GM21447 (cell line): Measurements from ENCODE around the gene TRIM68.

ENCODE experiments used
- ATAC-seq: cut with Tn5 transposase; IDR thresholded peaks from one replicate; pipeline ENCODE4 v1.9.1; 2021; ENCODE audit not compliant: unreplicated experiment

Gene TRIM68

DNA sequence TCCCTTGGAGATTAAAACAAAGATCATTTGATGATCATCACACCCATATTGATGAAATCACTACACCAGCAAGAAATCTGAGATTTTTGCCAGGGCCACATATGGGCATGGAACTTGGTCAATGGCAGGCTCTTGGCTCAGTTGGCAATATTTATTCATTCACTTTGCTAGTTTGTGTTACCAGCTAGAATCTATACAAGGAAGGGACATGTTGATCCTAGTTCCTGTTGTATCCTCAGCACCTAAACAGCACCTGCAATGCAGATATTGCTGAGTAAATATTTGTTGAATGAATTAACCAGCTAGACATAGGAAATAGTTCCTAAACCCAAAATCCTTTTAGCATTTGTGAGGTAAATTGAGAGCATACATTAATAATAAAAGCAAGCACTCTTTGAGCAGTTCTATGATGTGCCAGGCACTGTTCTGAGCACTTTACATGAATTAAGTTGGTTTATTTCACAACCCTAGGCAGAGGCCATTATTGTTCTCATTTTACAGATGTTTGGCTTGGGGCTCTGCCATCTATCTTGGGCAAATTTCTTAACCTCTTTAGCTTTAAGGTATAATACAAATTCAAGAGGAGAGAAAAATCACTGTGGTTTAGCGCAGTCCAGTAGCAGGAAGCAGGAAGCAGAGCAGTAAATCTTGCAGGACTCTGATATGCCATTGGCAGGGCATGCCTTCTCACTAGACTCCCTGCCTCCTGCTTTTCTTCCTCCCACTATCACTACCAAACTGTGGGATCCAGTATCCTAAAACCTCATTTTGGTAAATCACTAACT, 1.6 kb downstream of the TRIM68 start:
- ATAC-seq: no peak

DNA sequence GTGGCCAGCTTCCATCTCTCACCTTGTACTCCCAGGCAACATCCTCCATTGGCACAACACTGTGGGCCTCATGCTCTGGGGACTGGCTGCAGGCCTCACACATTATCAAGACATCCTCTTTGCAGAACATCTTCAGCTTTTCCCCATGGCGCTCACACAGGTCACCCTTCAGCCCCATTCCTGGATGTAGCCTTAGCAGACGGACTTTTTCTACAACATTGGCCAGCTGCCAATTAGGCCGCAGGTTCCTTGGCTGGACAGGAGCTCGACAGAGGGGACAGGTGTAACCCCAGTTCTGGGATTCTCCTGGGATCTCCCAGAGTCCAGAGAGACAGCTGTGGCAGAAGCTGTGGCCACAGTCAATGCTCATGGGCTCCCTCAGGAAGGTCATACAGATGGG, 3.0 kb downstream of the TRIM68 start:
- ATAC-seq: no peak

DNA sequence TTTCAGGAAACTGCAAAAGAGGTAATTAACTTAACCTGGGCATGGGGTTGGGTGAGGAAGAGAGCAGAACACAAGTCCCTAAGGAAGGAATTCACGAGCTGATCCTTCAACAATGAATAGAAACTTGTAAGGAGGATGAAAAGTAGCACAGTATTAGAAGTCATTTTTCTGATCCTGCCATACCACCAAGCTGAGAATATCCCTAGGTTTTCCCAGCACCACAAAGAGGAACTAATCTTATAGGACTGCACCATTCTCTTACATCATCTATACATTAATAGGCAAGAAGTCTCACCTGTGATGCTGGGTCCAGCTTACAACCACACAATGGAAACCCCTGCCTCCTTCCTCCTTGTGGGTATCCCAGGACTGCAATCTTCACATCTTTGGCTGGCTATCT, 14.3 kb downstream of the TRIM68 start, which contains the start of gene OR52I1:
OR52I1 (plus strand) TSS at position 301 of the 400 bp plus-strand sequence; CDS start at position 301, 0 bp downstream.
- no peak for ATAC-seq

DNA sequence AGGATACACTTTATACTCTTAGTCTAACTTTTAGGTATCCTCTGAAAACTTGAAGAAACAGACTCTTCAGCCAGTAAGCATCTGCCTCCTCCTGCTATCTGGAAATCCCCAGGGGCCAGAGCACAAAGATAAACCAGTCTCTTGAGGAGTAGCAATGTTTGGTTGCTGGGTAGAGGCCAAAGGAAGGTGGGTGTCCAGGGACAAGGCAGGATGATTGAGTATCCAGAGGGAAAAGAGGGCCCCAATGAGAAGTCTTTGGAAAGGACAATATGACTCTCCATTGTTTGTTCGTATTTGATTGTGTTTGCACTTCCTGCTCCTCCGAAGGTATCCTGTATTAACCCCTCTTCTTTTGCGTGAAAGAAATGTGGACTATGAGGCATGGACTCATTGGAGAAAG, 19.0 kb downstream of the TRIM68 start:
- ATAC-seq: no peak

DNA sequence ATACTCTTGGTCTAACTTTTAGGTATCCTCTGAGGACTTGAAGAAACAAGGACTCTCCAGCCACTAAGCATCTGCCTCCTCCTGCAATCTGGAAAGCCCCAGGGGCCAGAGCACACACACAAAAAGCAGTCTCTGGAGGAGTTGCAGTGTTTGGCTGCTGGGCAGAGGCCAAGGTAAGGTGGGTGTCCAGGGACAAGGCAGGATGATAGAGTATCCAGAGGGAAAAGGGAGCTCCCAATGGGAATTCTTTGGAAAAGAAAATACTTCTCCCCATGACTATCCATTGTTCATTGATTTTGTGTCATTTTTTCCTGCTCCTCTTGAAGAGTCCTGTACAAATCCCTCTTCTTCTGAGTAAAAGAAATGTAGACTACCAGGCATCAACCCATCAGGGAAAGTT, 26.6 kb downstream of the TRIM68 start, which contains the start of gene OR52I2:
OR52I2 (plus strand) TSS at position 301 of the 400 bp plus-strand sequence.
- ATAC-seq: no peak

DNA sequence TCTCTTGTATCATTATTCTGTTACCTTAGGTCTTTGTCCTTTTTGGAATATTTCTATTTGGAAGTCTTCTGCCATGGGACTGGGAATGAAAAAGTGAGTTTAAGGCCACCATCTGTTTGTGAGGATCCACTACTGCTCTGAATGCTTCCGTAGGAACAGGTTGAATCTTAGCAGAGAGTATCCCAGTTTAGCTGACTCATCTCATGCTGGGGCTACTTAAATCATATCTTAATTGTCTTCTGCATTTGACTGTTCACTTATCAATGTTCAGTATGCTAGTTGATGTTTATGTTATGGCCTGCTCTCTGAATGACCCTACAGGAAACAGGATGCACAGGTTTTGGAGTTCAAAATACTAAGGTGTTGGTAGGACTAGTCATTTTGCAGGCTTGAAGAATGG, 27.9 kb downstream of the TRIM68 start:
- no peak for ATAC-seq

DNA sequence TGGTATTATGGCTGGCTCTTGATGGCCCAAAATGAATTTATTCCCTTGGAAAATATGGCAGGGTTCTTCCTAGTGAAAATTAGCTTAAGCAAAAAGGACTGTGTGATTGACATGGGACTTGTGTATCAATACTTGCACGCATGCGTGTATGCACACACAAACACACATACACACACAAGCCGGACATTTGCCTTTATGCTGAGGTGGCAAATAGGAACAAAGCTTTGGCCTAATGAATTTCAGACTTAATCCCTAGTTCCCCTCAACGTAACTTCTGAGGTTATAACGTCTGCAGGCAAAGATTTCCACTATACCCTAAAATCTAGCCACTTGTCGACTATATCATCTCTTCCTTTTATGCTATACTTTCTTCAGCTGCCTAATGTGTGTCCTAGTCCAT, 29.4 kb downstream of the TRIM68 start:
- ATAC-seq: no peak

DNA sequence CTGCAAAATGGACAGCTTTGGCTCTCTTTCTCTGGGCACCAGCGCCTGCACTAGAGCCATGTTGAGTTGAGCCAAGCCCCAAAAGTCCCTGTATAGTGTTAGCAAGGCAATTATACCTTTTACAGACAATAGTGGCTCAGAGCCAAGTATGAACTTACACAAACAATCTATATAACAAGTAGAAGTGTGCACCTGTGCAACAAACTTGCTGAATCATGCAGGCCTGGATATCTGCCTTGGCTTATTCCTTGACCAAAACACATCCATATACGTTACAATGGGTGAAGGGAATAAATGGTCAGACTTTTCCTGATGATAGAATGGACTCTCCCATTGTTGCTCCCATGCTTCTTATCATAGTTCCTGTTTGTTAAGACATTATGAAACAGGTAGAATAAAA, 30.3 kb downstream of the TRIM68 start:
- no peak for ATAC-seq

DNA sequence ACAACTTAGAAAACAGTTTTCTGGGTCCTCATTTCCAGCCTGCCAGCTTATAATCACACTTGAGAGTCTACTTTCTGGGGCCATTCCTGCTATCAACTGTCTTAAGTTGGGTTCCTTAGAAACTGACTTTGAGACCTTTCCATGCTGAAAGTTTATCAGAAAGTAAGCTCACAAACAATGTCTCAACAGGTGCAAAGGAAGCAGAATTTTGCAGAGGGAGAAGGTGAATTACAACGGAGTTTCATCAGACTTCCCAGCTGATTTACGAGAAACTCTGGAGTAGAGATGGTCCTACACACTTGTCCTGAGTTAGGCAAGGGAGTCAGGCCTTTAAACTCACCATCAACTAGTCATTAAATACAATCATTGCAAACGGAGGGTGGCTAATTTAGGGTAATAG, 31.2 kb downstream of the TRIM68 start:
- no peak for ATAC-seq

DNA sequence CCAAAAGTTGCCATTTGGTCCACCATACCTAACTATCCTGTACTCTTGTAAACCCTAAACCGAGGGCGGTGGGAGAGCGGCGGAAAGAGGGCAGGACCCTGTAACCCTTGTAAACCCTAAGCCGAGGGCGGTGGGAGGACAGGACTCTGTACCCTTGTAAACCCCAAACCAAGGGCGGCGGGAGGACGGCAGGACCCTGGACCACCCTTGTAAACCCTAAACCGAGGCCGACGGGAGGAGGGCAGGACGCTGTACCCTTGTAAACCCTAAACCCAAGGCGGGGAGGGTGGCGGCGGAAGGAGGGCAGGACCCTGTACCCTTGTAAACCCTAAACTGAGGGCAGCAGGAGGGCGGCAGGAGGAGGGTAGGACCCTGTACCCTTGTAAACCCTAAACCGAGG, 39.0 kb downstream of the TRIM68 start:
- no peak for ATAC-seq

DNA sequence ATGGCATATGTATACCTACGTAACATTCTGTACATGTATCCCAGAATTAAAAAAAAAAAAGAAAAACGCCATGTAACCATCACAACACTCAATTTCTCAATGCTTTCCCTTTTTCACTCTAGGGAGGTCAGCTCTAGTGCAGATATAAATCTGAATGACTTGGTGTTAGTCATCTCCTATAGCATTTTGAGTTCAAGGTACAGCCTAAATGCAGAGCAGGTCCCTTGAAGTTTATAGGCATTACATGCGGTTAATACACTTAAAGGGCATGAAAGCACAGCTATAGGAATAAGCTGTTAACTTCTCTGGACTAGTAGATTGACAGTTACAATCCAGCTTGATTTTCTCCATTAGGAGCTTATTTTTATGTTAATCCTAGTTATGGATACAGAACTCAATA, 42.7 kb downstream of the TRIM68 start:
- ATAC-seq: no peak

DNA sequence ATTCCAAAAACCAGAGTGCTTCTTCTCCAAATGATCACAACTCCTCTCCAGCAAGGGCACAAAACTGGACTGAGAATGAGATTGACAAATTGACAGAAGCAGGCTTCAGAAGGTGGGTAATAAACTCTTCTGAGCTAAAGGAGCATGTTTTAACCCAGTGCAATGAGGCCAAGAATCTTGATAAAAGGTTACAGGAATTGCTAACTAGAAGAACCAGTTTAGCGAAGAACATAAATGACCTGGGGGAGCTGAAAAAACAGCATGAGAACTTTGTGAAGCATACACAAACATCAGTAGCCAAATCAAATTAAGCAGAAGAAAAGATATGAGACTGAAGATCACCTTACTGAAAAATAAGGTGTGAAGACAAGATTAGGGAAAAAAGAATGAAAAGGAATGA, 47.6 kb downstream of the TRIM68 start:
- no peak for ATAC-seq

DNA sequence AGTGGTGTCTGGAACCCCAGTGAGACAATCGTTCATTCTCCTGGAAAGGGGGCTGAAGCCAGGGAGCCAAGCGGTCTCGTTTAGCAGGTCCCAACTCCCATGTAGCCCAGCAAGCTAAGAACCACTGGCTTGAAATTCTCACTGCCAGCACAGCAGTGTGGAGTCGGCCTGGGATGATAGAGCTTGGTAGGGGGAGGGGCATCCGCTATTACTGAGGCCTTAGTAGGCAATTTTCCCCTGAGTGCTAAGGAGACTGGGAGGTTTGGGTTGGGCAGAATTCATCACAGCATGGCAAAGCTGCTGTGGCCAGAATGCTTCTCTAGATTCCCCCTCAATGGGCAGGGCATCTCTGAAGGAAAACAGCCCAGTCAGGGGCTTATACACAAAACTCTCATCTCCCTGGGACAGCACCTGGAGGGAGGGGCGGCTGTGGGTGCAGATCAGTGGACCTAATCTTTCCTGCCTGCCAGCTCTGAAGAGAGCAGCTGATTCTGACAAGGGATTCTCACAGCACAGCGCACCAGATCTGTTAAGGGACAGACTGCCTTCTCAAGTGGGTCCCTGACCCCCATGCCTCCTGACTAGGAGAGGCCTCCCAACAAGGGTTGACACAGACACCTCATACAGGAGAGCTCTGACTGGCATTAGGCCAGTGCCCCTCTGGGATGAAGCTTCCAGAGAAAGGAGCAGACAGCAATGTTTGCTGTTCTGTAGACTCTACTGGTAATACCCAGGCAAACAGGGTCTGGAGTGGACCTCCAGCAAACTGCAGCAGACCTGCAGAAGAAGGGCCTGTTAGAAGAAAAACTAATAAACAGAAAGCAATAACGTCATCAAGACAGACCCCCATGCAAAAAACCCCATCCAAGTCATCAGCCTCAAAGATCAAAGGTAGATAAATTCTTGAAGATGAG, 48.2 kb downstream of the TRIM68 start:
- no peak for ATAC-seq

DNA sequence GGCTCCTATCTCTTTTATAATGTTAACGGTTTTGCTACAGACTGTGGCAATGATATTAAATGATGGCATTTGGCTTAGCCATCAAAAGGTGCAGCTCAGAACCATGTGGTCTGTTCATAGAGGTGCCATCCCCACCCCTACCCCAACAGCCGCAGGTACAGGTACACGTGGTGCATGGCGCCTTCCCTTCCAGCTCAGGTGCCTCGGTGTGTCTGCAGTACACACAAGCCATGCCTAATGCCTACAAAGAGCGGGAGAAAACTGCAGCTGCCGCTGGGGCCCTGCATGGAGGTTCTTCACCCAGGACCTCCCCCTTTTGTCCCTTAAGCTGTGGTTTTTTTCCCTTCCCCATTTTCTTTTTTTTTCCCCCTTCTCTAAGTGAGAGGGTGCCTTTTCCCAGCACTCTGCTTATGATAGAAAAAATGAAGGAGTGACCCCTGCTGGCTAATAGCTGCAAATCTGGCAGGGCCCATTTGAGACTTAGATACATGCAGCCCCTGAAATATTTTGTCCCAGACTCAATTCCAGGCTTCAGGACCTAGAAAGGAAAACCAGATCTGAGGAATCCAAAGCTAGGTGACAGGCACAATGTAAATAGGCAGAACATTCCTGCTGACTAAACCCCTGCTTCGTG, 56.6 kb downstream of the TRIM68 start:
- no peak for ATAC-seq
